ENCODE measurements around the gene TLCD3A.
A peak's percentile ranks its signal among the peaks of the same experiment; 100 is the strongest.
"Not testable (repeated sequence)": the region's sequence is repeated elsewhere in the genome, so short reads cannot be mapped to it uniquely, and the experiment has no call there.

TLCD3A gene

GRCh38 chr17:718075-718474, 14.3 kb upstream of the TLCD3A start:
- DNase-seq: no peak

GRCh38 chr17:720706-721539, 11.5 kb upstream of the TLCD3A start:
- no peak for DNase-seq

GRCh38 chr17:721540-721937, 10.9 kb upstream of the TLCD3A start:
- DNase-seq: no peak

GRCh38 chr17:725084-725483, 7.3 kb upstream of the TLCD3A start:
- DNase-seq: no peak

GRCh38 chr17:725746-726145, 6.7 kb upstream of the TLCD3A start:
- no peak for DNase-seq

- DNase-seq: no peak
These were observed 6.0 kb upstream of the TLCD3A start for GRCh38 chr17:726271-726919.

GRCh38 chr17:728911-729310, 3.5 kb upstream of the TLCD3A start:
- no peak for DNase-seq

- DNase-seq: no peak
These were observed 741 bp upstream of the TLCD3A start for GRCh38 chr17:731644-732066.

GRCh38 chr17:732902-733720, 715 bp downstream of the TLCD3A start:
- DNase-seq: no peak

GRCh38 chr17:733743-734142, 1.3 kb downstream of the TLCD3A start:
- no peak for DNase-seq

- DNase-seq: no peak
These were observed 5.2 kb downstream of the TLCD3A start for GRCh38 chr17:737561-738113.

- peak; percentile 21 to 71 for DNase-seq
These were observed 8.0 kb downstream of the TLCD3A start for GRCh38 chr17:740240-741017.

GRCh38 chr17:742147-742793, 9.9 kb downstream of the TLCD3A start:
- DNase-seq: no peak

GRCh38 chr17:743139-743538, 10.7 kb downstream of the TLCD3A start:
- no peak for DNase-seq

- no peak for DNase-seq
These were observed 12.5 kb downstream of the TLCD3A start for GRCh38 chr17:744937-745336.

GRCh38 chr17:745406-745805, 13.0 kb downstream of the TLCD3A start:
- no peak for DNase-seq

- DNase-seq: no peak
These were observed 13.8 kb downstream of the TLCD3A start for GRCh38 chr17:746181-746580.

GRCh38 chr17:746783-747629, 14.6 kb downstream of the TLCD3A start:
- no peak for DNase-seq

GRCh38 chr17:748604-749003, 16.2 kb downstream of the TLCD3A start:
- DNase-seq: not testable (repeated sequence)

GRCh38 chr17:749359-749758, 17.0 kb downstream of the TLCD3A start:
- not testable (repeated sequence) for DNase-seq

Measured in CD4-positive, alpha-beta T cell treated with Interferon alpha-2 for 1 hour (primary cell).